ENCODE data around the gene CRY1.

GRCh38 chr12:107103516-107103915, 10.2 kb upstream of the CRY1 start:
- TF ChIP-seq CTCF (IDR thresholded peaks at IDR 0.05) (no peak), USF2 (IDR thresholded peaks at IDR 0.05) (no peak), RAD21 (conservative IDR thresholded peaks at IDR 0.05 in 1 of 2, IDR thresholded peaks at IDR 0.05 in 1 of 2) (no peak), HMGXB4 (CRISPR knock-in tag; IDR thresholded peaks at IDR 0.05; ENCODE audit: borderline replicate concordance) (no peak)
